ENCODE results near the gene OR10H3.

GRCh38 chr19:15779756-15780476 lies 42.1 kb downstream of the OR10H3 start:
- TF ChIP-seq, protein P1, sequence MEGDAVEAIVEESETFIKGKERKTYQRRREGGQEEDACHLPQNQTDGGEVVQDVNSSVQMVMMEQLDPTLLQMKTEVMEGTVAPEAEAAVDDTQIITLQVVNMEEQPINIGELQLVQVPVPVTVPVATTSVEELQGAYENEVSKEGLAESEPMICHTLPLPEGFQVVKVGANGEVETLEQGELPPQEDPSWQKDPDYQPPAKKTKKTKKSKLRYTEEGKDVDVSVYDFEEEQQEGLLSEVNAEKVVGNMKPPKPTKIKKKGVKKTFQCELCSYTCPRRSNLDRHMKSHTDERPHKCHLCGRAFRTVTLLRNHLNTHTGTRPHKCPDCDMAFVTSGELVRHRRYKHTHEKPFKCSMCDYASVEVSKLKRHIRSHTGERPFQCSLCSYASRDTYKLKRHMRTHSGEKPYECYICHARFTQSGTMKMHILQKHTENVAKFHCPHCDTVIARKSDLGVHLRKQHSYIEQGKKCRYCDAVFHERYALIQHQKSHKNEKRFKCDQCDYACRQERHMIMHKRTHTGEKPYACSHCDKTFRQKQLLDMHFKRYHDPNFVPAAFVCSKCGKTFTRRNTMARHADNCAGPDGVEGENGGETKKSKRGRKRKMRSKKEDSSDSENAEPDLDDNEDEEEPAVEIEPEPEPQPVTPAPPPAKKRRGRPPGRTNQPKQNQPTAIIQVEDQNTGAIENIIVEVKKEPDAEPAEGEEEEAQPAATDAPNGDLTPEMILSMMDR (IDR thresholded peaks at IDR 0.05; ENCODE audit: low read depth, low read length): no peak
- TF ChIP-seq EZH2phosphoT487 (IDR thresholded peaks at IDR 0.05; ENCODE audit: low read depth): no peak
